HCT116 (cell line): ENCODE measurements around the gene OR1L8. TPM values are rescaled to one million over a fixed set of nuclear protein-coding genes. Genes with fewer than 3 reads are reported as not detected.

ENCODE experiments used
- ATAC-seq: fragments of 200-7000 bp; cut with Tn5 transposase; 2 replicates; pipeline ENCODE4 v1.9.1; 2020; ENCODE audit warnings: mild to moderate bottlenecking, moderate library complexity
- BruUV-seq: library from RNA; stranded (reverse); fragments of 400-500 nt; replicated peaks from 2 replicates; lab custom pipeline; 2021; lab: Mats Ljungman, UMichigan
- CTCF ChIA-PET: fragments of 300-600 bp; sonication (Branson Sonifier 250); formaldehyde crosslinking; loops from one replicate; lab custom pipeline; 2021; ENCODE audit warnings: antibody characterized with exemption; lab: Charles Lee
- POLR2A ChIA-PET: fragments of 300-600, 350-600 bp; sonication (Branson Sonifier 250); formaldehyde crosslinking; loops from one replicate; lab custom pipeline; 2021; ENCODE audit warnings: antibody characterized with exemption; lab: Charles Lee
- RAD21 ChIA-PET, 2 experiments: fragments of 300-600 bp; sonication (Branson Sonifier 250); formaldehyde crosslinking; loops; one replicate each; lab custom pipeline; 2023; ENCODE audit warnings: low total read pairs in 2 of 2; ENCODE audit not compliant: uncharacterized antibody in 2 of 2, unreplicated experiment in 2 of 2, low non-redundant PET in 1 of 2; lab: Charles Lee
- DNase-seq: peaks from one replicate; pipeline ENCODE4 v3.0.0-alpha.2; 2010; ENCODE audit warnings: low read depth, low spot score
- H2AFZ ChIP-seq: fragments of 200-600 bp; shearing (Covaris generic), sonication (generic); 2 replicates; pipeline ENCODE4 v1.6.1; 2017; ENCODE audit warnings: low read depth, mixed run types, mixed read lengths, antibody characterized with exemption, low read length; ENCODE audit not compliant: poor library complexity, severe bottlenecking
- H3K27ac ChIP-seq: 2 replicates; pipeline ENCODE4 v1.5.1; 2012; ENCODE audit warnings: low read depth, low read length
- H3K27me3 ChIP-seq: fragments of 200-600 bp; sonication (generic); 2 replicates; pipeline ENCODE4 v1.6.1; 2016; ENCODE audit warnings: mixed run types, low read length, mixed read lengths; ENCODE audit not compliant: insufficient read depth
- H3K36me3 ChIP-seq, 2 experiments: fragments of 200-500 bp in 1 of 2; fragments of 200-600 bp in 1 of 2; sonication (Bioruptor generic) in 1 of 2; sonication (generic) in 1 of 2; 2 replicates each; pipeline versions ENCODE4 v1.5.1 to v1.6.1; 2014 to 2016; ENCODE audit warnings: low read length in 2 of 2, inconsistent platforms in 1 of 2, mixed read lengths in 1 of 2, mixed run types in 1 of 2; ENCODE audit not compliant: insufficient read depth in 2 of 2, control insufficient read depth in 1 of 2
- H3K4me1 ChIP-seq, 2 experiments: fragments of 200-600 bp in 1 of 2; sonication (generic) in 1 of 2; 2 replicates each; pipeline versions ENCODE4 v1.5.1 to v1.6.1; 2012 to 2017; ENCODE audit warnings: low read length in 2 of 2, inconsistent platforms in 1 of 2, mild to moderate bottlenecking in 1 of 2, mixed read lengths in 1 of 2, mixed run types in 1 of 2, moderate library complexity in 1 of 2; ENCODE audit not compliant: insufficient read depth in 2 of 2, control insufficient read depth in 1 of 2
- H3K4me2 ChIP-seq: fragments of 200-600 bp; sonication (generic); 2 replicates; pipeline ENCODE4 v1.6.1; 2017; ENCODE audit warnings: mixed run types, low read length, mixed read lengths
- H3K4me3 ChIP-seq, 2 experiments: fragments of 200-600 bp in 1 of 2; sonication (generic) in 1 of 2; replicated peaks in 1 of 2; 2 replicates each; pipeline ENCODE4 v1.5.1; 2011 to 2016; ENCODE audit warnings: low read length in 2 of 2, control low read depth in 1 of 2, low read depth in 1 of 2, mild to moderate bottlenecking in 1 of 2, mixed read lengths in 1 of 2, mixed run types in 1 of 2
- H3K79me2 ChIP-seq: fragments of 200-600 bp; sonication (generic); 2 replicates; pipeline ENCODE4 v1.6.1; 2017; ENCODE audit warnings: mild to moderate bottlenecking, mixed run types, low read length, moderate library complexity, mixed read lengths; ENCODE audit not compliant: insufficient read depth
- H3K9ac ChIP-seq: fragments of 200-600 bp; sonication (generic); 2 replicates; pipeline ENCODE4 v1.6.1; 2016; ENCODE audit warnings: low read length, mixed read lengths
- H3K9me2 ChIP-seq: fragments of 200-600 bp; sonication (generic), shearing (Covaris generic); 2 replicates; pipeline ENCODE4 v1.6.1; 2017; ENCODE audit warnings: mixed run types, mild to moderate bottlenecking, moderate library complexity; ENCODE audit not compliant: insufficient read depth
- H3K9me3 ChIP-seq, 2 experiments: fragments of 200-500 bp in 1 of 2; fragments of 200-600 bp in 1 of 2; sonication (Bioruptor generic) in 1 of 2; sonication (generic) in 1 of 2; 2 replicates each; pipeline ENCODE4 v1.6.1; 2014 to 2017; ENCODE audit warnings: low read length in 2 of 2, mixed read lengths in 2 of 2, inconsistent platforms in 1 of 2, low read depth in 1 of 2, mild to moderate bottlenecking in 1 of 2, mixed run types in 1 of 2, moderate library complexity in 1 of 2; ENCODE audit not compliant: control insufficient read depth in 1 of 2, insufficient read depth in 1 of 2
- H4K20me1 ChIP-seq: fragments of 200-600 bp; sonication (generic), shearing (Covaris generic); 2 replicates; pipeline ENCODE4 v1.6.1; 2017; ENCODE audit warnings: mixed run types, mild to moderate bottlenecking, moderate library complexity; ENCODE audit not compliant: insufficient read depth
- CTCF ChIP-seq, 3 experiments: fragments of 200-600 bp in 1 of 3; sonication (generic) in 1 of 3; IDR thresholded peaks in 2 of 3; conservative IDR thresholded peaks in 1 of 3; 2 replicates each; pipeline ENCODE4 v1.5.1; 2012 to 2017; ENCODE audit warnings: low read depth in 2 of 3, low read length in 2 of 3, antibody characterized with exemption in 1 of 3, borderline replicate concordance in 1 of 3, control low read depth in 1 of 3, mild to moderate bottlenecking in 1 of 3, mixed read lengths in 1 of 3, mixed run types in 1 of 3, moderate library complexity in 1 of 3; ENCODE audit not compliant: insufficient read depth in 1 of 3
- ELF1 ChIP-seq: IDR thresholded peaks from 2 replicates; pipeline ENCODE4 v1.6.1; 2012; ENCODE audit warnings: low read depth, borderline replicate concordance
- EZH2phosphoT487 ChIP-seq: fragments of 200-600 bp; IDR thresholded peaks from 2 replicates; pipeline ENCODE4 v1.6.1; 2018; ENCODE audit warnings: antibody characterized with exemption, borderline replicate concordance
- JUND ChIP-seq: IDR thresholded peaks from 2 replicates; pipeline ENCODE4 v1.6.1; 2012
- POLR2AphosphoS5 ChIP-seq: IDR thresholded peaks from 2 replicates; pipeline ENCODE4 v1.6.1; 2011; ENCODE audit warnings: mild to moderate bottlenecking, low read depth, low read length, moderate library complexity
- SIN3A ChIP-seq: IDR thresholded peaks from 2 replicates; pipeline ENCODE4 v1.6.1; 2012; ENCODE audit warnings: low read depth
- SP1 ChIP-seq: IDR thresholded peaks from 2 replicates; pipeline ENCODE4 v1.6.1; 2012; ENCODE audit warnings: low read depth
- ZBTB33 ChIP-seq: IDR thresholded peaks from 2 replicates; pipeline ENCODE4 v1.6.1; 2011; ENCODE audit warnings: mild to moderate bottlenecking, low read length, moderate library complexity; ENCODE audit not compliant: insufficient replicate concordance; ENCODE audit errors: extremely low read depth
- ZFX ChIP-seq: fragments of 450-650 bp; IDR thresholded peaks from 2 replicates; pipeline ENCODE4 v1.6.1; 2017
- intact Hi-C: fragments of 100-400 bp; cut with micrococcal nuclease; formaldehyde crosslinking; loops from 2 replicates; pipeline ENCODE4 v1.10.0; 2022
- total RNA-seq: library from RNA; stranded (reverse); gene quantifications from one replicate; pipeline ENCODE4 v1.2.1, GENCODE V29; 2021; ENCODE audit not compliant: unreplicated experiment

The OR1L8 gene
- total RNA-seq, 1 experiment from 2014 or later: not detected

DNA sequence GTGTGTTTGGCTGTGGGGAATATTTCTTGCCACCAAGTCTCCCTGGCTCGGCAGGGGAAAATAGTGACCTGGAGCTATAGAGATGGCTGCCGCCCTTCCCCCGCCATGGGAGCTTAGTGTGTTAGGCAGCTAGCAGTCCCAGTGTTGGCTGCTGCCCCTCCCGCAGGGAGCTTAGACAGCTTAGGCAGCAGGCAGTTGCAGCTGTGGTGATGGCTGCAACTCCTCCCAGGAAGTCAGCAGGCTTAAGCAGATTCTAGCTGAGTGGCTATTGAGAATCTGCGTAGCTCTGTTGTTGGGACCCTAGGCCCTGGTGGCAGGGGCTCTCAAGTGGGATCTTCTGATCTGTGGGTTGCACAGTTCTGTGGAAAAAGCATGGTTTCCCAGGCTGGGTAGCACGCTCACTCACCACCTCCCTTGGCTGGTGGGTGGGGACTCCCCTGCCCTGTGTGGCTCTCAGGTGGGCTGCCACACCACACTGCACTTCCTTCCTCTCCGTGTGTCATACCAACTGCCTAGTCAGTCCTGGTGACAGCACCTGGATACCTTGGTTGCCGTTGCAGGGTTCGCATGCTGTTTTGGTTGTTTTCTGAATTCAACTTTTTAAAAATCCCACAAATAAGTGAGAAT is 20.9 kb downstream of the OR1L8 start:
- ChIA-PET POLR2A (no interaction called here), RAD21 (no interaction called here), CTCF (no interaction called here)
- H2AFZ ChIP-seq: no peak overlapping the region
- intact Hi-C loops: no loop called here
- H3K9me3 ChIP-seq: no peaks in the 10 kb centered on the region
- H3K9me2 ChIP-seq: no peaks in the 10 kb centered on the region
- BruUV-seq: no TSS peak
- H3K4me1 ChIP-seq: no peaks in the 10 kb centered on the region
- peaks cover 6% of the 10 kb centered on the region for H3K27me3 ChIP-seq
- no peak overlapping the region for H3K9ac ChIP-seq
- no peak overlapping the region for H3K4me2 ChIP-seq
- no peak for DNase-seq
- H3K79me2 ChIP-seq: no peaks in the 10 kb centered on the region
- no peak overlapping the region for H3K4me3 ChIP-seq
- H3K36me3 ChIP-seq: no peaks in the 10 kb centered on the region
- H4K20me1 ChIP-seq: no peaks in the 10 kb centered on the region
- TF ChIP-seq SP1: no peak
- TF ChIP-seq EZH2phosphoT487: no peak
- no peak for TF ChIP-seq ZFX
- H3K27ac ChIP-seq: no peak overlapping the region
- no peak for ATAC-seq

GRCh38 chr9:122561446-122561845 is 21.7 kb downstream of the OR1L8 start:
- Histone ChIP-seq H3K27me3 (peaks cover 6% of the 10 kb centered on the region), H3K4me3 (no peak overlapping the region), H3K4me1 (no peaks in the 10 kb centered on the region), H3K9ac (no peak overlapping the region), H3K9me3 (no peaks in the 10 kb centered on the region), H3K9me2 (no peaks in the 10 kb centered on the region), H4K20me1 (no peaks in the 10 kb centered on the region), H3K27ac (no peak overlapping the region), H3K36me3 (no peaks in the 10 kb centered on the region), H3K4me2 (no peak overlapping the region), H3K79me2 (no peaks in the 10 kb centered on the region), H2AFZ (no peak overlapping the region)
- ChIA-PET RAD21 (no interaction called here), POLR2A (no interaction called here), CTCF (no interaction called here)
- DNase-seq (no peak), ATAC-seq (no peak)
- no peak for TF ChIP-seq ZFX
- no peak for TF ChIP-seq ZBTB33
- no peak for TF ChIP-seq ELF1
- no peak for TF ChIP-seq CTCF (IDR thresholded peaks at IDR 0.05 in 2 of 3, conservative IDR thresholded peaks at IDR 0.05 in 1 of 3; ENCODE audit: borderline replicate concordance in 1 of 3, insufficient read depth in 1 of 3, low read depth in 2 of 3, low read length in 2 of 3)
- no peak for TF ChIP-seq EZH2phosphoT487
- TF ChIP-seq SIN3A: no peak
- no peak for TF ChIP-seq JUND
- no peak for TF ChIP-seq POLR2AphosphoS5
- intact Hi-C loops: no loop called here
- no TSS peak for BruUV-seq
